ENCODE measurements around the gene ACAT2. TPM values are rescaled to one million over a fixed set of nuclear protein-coding genes. Genes with fewer than 3 reads are reported as not detected.

The ACAT2 gene
- polyA plus RNA-seq, 4 donors = 33.7 to 56.3 (median 44.9) TPM

Other genes with a start within 250 kb of the ACAT2 start
- 100 to 1,000 TPM in 3 of 4 donors, 10 to 100 TPM in 1; 78.8 to 124 (median 109) TPM for gene SOD2, start 68.8 kb upstream of the ACAT2 start, polyA plus RNA-seq (ENCODE audit: insufficient read length in 4 of 4)
- 100 to 1,000 TPM; 127 to 148 (median 130) TPM for gene WTAP, start 34.5 kb upstream of the ACAT2 start, polyA plus RNA-seq (ENCODE audit: insufficient read length in 4 of 4)
- gene TCP1, start 27.6 kb downstream of the ACAT2 start, polyA plus RNA-seq (ENCODE audit: insufficient read length in 4 of 4) = 100 to 1,000 TPM; 241 to 293 (median 273) TPM
- 10 to 100 TPM; 52.7 to 69.0 (median 62.1) TPM for gene MRPL18, start 28.4 kb downstream of the ACAT2 start, polyA plus RNA-seq (ENCODE audit: insufficient read length in 4 of 4)
- gene PNLDC1, start 38.2 kb downstream of the ACAT2 start, polyA plus RNA-seq (ENCODE audit: insufficient read length in 4 of 4) = 1 to 10 TPM in 1 of 4 donors, under 1 TPM in 3; 0.12 to 1.7 (median 0.30) TPM
- under 1 TPM in 3 of 4 donors, not detected in 1; 0.04 to 0.08 (median 0.05) TPM for gene MAS1, start 128.9 kb downstream of the ACAT2 start, polyA plus RNA-seq (ENCODE audit: insufficient read length in 4 of 4)
- 10 to 100 TPM; 44.9 to 61.0 (median 57.2) TPM for gene IGF2R, start 207.0 kb downstream of the ACAT2 start, polyA plus RNA-seq (ENCODE audit: insufficient read length in 4 of 4)

All from left renal pelvis (tissue), 4 donors.